Karpas-422 (cell line): ENCODE data around the gene FRMD6. TPM values are rescaled to one million over a fixed set of nuclear protein-coding genes. Genes with fewer than 3 reads are reported as not detected.

ENCODE experiments used
- DNase-seq: peaks from one replicate; pipeline ENCODE4 v3.0.0-alpha.2; 2015
- H2AFZ ChIP-seq: fragments of 200-600 bp; sonication (generic); 2 replicates; pipeline ENCODE4 v1.6.1; 2014; ENCODE audit warnings: antibody characterized with exemption, low read length, mixed read lengths
- H3K27ac ChIP-seq: fragments of 200-600 bp; sonication (generic); 2 replicates; pipeline ENCODE4 v1.5.1; 2014; ENCODE audit warnings: mild to moderate bottlenecking, low read length, moderate library complexity
- H3K27me3 ChIP-seq: fragments of 200-600 bp; sonication (generic); 2 replicates; pipeline ENCODE4 v1.6.1; 2014; ENCODE audit warnings: low read length, mixed read lengths
- H3K36me3 ChIP-seq: fragments of 200-600 bp; sonication (generic); 2 replicates; pipeline ENCODE4 v1.6.1; 2014; ENCODE audit warnings: low read length, mixed read lengths; ENCODE audit not compliant: insufficient read depth
- H3K4me1 ChIP-seq: fragments of 200-600 bp; sonication (generic); 2 replicates; pipeline ENCODE4 v1.6.1; 2014; ENCODE audit warnings: mild to moderate bottlenecking, low read length, mixed read lengths
- H3K4me2 ChIP-seq: fragments of 200-600 bp; sonication (generic); 2 replicates; pipeline ENCODE4 v1.6.1; 2014; ENCODE audit warnings: low read length, low read depth, mild to moderate bottlenecking; ENCODE audit not compliant: poor library complexity, severe bottlenecking
- H3K4me3 ChIP-seq: fragments of 200-600 bp; sonication (generic); 2 replicates; pipeline ENCODE4 v1.5.1; 2014; ENCODE audit warnings: mild to moderate bottlenecking, antibody characterized with exemption, low read length, mixed read lengths
- H3K79me2 ChIP-seq: fragments of 200-600 bp; sonication (generic); 2 replicates; pipeline ENCODE4 v1.6.1; 2014; ENCODE audit warnings: mild to moderate bottlenecking, low read length, mixed read lengths
- H3K9ac ChIP-seq: fragments of 200-600 bp; sonication (generic); 2 replicates; pipeline ENCODE4 v1.6.0; 2014; ENCODE audit warnings: low read length
- H3K9me2 ChIP-seq: fragments of 200-600 bp; sonication (generic), shearing (Covaris generic); replicated peaks from 2 replicates; pipeline ENCODE4 v1.6.0; 2014; ENCODE audit warnings: mild to moderate bottlenecking, low read length, moderate library complexity; ENCODE audit not compliant: insufficient read depth
- H3K9me3 ChIP-seq: fragments of 300-700, 200-600 bp; sonication (generic); 2 replicates; pipeline ENCODE4 v1.6.1; 2014; ENCODE audit warnings: low read length, mixed read lengths
- H4K20me1 ChIP-seq: fragments of 200-600 bp; sonication (generic); 2 replicates; pipeline ENCODE4 v1.6.1; 2014; ENCODE audit warnings: mild to moderate bottlenecking, antibody characterized with exemption, low read length, low read depth; ENCODE audit not compliant: insufficient read depth
- total RNA-seq: library from RNA; depleted of rRNA; stranded (reverse); fragments of >200 nt; shearing (Covaris generic); gene quantifications from 2 replicates; pipeline ENCODE4 v1.2.3, GENCODE V29; 2014; ENCODE audit warnings: low replicate concordance

Gene FRMD6
- total RNA-seq, 1 experiment from 2014 or later: 0.37 TPM

DNA sequence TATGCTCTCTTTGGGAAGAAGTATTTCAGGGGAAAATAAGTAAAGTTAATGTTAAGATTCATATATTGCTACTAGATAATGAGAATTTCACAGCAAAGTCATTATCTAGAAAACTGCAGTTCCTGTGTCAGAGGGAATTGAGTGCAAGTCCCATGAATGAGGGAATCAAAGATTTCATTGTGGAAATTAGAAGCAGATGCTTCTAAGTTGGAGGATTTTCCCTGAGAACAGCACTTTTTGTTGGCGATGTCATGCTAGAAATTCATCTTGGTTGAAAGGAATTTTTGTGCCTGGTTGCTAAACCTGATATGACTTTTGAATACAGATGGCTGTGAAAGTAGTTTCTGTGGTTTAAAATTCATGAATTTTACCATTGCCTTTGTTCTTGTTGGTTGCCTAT, 25.6 kb downstream of the FRMD6 start:
- Histone ChIP-seq H4K20me1 (no peaks in the 10 kb centered on the region), H3K9me3 (no peaks in the 10 kb centered on the region), H3K4me1 (no peaks in the 10 kb centered on the region), H3K9ac (no peak overlapping the region), H3K9me2 (no peaks in the 10 kb centered on the region), H3K27me3 (no peaks in the 10 kb centered on the region), H3K4me3 (no peak overlapping the region), H3K36me3 (no peaks in the 10 kb centered on the region), H3K4me2 (no peak overlapping the region), H2AFZ (no peak overlapping the region), H3K27ac (no peak overlapping the region), H3K79me2 (no peaks in the 10 kb centered on the region)
- no peak for DNase-seq

DNA sequence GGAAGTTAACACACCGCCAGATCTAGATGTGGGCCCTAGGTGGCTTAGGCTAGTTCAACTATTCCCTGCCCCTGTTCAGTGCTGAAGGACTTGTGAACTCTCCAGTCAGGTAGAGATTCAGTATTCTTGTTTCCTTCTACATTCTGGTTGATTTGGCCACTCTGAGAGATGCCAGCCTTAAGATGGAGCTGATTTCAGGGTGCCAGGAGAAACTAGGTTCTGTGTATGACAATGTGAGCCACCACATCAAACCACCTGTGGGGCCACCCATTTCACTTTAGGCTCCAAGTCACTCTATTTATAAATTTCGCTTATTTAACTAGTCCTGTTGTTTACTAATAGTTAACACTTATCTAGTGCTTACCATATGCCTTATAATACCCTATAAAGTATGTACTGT, 26.0 kb downstream of the FRMD6 start:
- no peak for DNase-seq
- Histone ChIP-seq H3K36me3 (no peaks in the 10 kb centered on the region), H3K4me3 (no peak overlapping the region), H3K27me3 (no peaks in the 10 kb centered on the region), H3K27ac (no peak overlapping the region), H3K79me2 (no peaks in the 10 kb centered on the region), H2AFZ (no peak overlapping the region), H3K4me2 (no peak overlapping the region), H3K4me1 (no peaks in the 10 kb centered on the region), H4K20me1 (no peaks in the 10 kb centered on the region), H3K9me3 (no peaks in the 10 kb centered on the region), H3K9ac (no peak overlapping the region), H3K9me2 (no peaks in the 10 kb centered on the region)

DNA sequence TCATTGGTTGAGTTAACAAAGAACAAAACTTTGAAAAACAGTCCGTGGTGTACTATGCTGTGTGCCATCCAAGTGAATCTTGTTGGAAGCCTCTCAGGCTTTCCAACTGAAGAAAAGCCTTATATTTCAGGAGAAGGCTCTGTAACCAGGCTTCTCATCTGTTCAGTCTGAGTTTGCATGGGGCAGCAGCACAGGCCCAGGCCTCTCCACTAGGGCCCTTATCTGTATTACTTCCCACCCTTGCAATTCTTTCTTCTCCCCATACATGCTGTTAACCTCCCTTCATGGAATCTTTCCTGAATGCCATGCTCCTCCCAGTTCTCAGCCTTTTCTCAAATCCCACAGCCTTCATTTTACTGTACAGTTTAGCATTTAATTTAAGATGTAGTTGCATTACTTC, 28.3 kb downstream of the FRMD6 start:
- Histone ChIP-seq H3K4me2 (no peak overlapping the region), H3K27me3 (no peaks in the 10 kb centered on the region), H4K20me1 (no peaks in the 10 kb centered on the region), H3K27ac (no peak overlapping the region), H3K4me1 (no peaks in the 10 kb centered on the region), H2AFZ (no peak overlapping the region), H3K36me3 (no peaks in the 10 kb centered on the region), H3K4me3 (no peak overlapping the region), H3K79me2 (no peaks in the 10 kb centered on the region), H3K9me2 (no peaks in the 10 kb centered on the region), H3K9me3 (no peaks in the 10 kb centered on the region), H3K9ac (no peak overlapping the region)
- no peak for DNase-seq

DNA sequence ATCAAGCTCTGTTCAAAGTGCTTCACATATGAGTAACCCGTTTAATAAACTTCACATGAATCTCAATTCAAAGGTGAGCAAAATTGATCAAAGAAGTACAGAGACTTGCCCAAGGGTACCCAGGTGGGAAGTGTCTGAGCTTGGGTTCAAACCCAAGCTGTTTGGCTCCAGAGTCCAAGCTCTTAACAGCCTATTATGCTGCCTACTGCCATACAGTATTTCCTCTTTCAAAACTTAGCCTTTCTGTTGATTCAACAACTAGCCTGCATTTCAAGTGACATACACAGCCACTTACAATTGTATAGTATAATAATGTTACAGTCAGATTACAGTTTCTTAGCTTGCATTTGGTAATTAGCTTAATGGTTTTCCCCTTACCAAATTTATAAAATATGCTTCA, 29.7 kb downstream of the FRMD6 start:
- no peak for DNase-seq
- Histone ChIP-seq H3K9me3 (no peaks in the 10 kb centered on the region), H3K27ac (no peak overlapping the region), H4K20me1 (no peaks in the 10 kb centered on the region), H3K27me3 (no peaks in the 10 kb centered on the region), H3K4me2 (no peak overlapping the region), H3K79me2 (no peaks in the 10 kb centered on the region), H3K4me3 (no peak overlapping the region), H2AFZ (no peak overlapping the region), H3K4me1 (no peaks in the 10 kb centered on the region), H3K9ac (no peak overlapping the region), H3K9me2 (no peaks in the 10 kb centered on the region), H3K36me3 (no peaks in the 10 kb centered on the region)

DNA sequence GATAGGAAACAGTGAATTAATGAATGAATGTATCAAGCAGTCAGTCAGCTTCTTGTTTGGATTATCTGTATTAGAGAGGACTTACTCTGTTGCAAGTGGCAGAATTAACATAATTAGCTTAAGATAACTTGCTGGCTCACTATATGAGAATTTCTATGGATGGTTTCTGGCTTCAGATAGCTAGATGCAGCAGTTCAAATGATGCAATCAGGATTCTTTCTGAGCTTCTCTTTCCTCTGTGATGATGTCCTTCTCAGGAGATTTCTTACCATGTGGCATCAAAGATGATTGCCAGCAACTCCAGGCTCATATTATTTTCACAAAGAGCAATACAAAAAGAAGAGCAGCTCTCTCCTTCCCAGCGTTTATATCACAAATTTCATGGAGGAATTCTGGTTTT, 30.7 kb downstream of the FRMD6 start:
- Histone ChIP-seq H3K9me2 (no peaks in the 10 kb centered on the region), H3K27ac (no peak overlapping the region), H3K4me3 (no peak overlapping the region), H3K4me1 (no peaks in the 10 kb centered on the region), H4K20me1 (no peaks in the 10 kb centered on the region), H3K36me3 (no peaks in the 10 kb centered on the region), H3K9me3 (no peaks in the 10 kb centered on the region), H3K27me3 (no peaks in the 10 kb centered on the region), H3K79me2 (no peaks in the 10 kb centered on the region), H3K4me2 (no peak overlapping the region), H2AFZ (no peak overlapping the region), H3K9ac (no peak overlapping the region)
- DNase-seq: no peak

DNA sequence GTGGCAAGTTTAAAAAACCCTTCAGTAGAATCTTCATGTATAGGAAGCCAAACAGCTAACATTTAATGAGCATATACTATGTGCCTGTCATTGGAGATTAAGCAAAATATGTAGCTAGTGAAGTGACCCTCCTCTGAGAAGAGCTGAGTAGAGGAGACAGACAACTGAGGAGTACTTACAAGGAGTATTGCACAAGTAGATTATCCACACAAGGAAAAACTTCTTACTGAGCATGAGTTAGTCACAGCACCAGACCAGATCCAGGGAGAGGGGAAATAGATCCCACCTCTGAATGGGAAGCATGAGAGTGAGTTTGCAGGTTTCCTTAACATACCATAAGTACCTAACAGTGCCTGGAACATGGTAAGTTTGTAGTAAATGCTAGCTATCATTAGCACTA, 33.0 kb downstream of the FRMD6 start:
- Histone ChIP-seq H3K79me2 (no peaks in the 10 kb centered on the region), H3K4me2 (no peak overlapping the region)

DNA sequence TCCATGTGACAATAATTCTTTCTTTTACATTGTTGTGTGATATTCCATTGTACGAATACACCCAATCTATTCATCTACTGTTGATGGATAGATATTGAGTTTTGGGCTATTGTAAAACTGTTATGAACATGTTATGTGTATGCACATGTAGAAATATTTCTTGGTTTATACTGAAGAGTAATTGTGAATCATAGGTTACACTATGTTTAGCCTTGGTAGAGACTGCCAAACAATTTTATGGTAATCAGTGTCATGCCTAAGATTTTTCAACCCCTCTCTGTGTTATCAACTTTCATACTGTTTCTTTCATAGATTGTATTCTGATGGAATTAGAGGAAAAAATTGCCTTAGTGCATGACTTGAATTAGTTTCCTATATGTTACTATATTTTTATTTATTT, 39.5 kb downstream of the FRMD6 start:
- no peak overlapping the region for H3K4me2 ChIP-seq
- no peaks in the 10 kb centered on the region for H3K4me1 ChIP-seq
- H3K79me2 ChIP-seq: no peaks in the 10 kb centered on the region
- no peaks in the 10 kb centered on the region for H3K36me3 ChIP-seq
- no peak overlapping the region for H3K9ac ChIP-seq
- peaks cover 2% of the 10 kb centered on the region; the same call in 1 of the 2 replicates for H3K27me3 ChIP-seq
- no peak overlapping the region for H3K4me3 ChIP-seq
- H4K20me1 ChIP-seq: no peaks in the 10 kb centered on the region
- DNase-seq: no peak
- H2AFZ ChIP-seq: no peak overlapping the region
- no peaks in the 10 kb centered on the region for H3K9me3 ChIP-seq
- no peaks in the 10 kb centered on the region for H3K9me2 ChIP-seq
- no peak overlapping the region for H3K27ac ChIP-seq

More for the DNA sequence above, 33.0 kb downstream of the FRMD6 start:
- Histone ChIP-seq H3K9me3 (no peaks in the 10 kb centered on the region), H3K9ac (no peak overlapping the region), H3K4me3 (no peak overlapping the region), H3K36me3 (no peaks in the 10 kb centered on the region), H2AFZ (no peak overlapping the region), H3K27me3 (no peaks in the 10 kb centered on the region), H3K27ac (no peak overlapping the region), H4K20me1 (no peaks in the 10 kb centered on the region), H3K9me2 (no peaks in the 10 kb centered on the region), H3K4me1 (no peaks in the 10 kb centered on the region)
- no peak for DNase-seq

DNA sequence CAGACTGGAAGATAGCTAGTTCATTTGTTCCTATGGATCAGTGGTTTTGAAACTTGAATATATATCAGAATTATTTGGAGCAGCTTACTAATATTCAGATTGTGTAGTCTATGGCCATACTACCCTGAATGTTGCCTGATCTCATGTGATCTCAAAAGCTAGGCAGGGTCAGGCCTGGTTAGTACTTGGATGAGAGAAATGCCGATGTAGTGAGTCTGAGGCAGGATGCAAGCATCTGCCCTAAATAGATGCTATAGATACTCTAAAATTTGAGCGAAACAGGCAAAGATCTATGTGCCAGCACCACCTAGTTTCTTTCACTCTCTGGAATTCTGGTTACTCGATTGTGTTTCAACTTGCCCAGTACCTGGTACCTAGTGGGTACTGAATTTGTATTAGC, 40.9 kb downstream of the FRMD6 start:
- Histone ChIP-seq H3K79me2 (no peaks in the 10 kb centered on the region), H3K4me1 (no peaks in the 10 kb centered on the region)

DNA sequence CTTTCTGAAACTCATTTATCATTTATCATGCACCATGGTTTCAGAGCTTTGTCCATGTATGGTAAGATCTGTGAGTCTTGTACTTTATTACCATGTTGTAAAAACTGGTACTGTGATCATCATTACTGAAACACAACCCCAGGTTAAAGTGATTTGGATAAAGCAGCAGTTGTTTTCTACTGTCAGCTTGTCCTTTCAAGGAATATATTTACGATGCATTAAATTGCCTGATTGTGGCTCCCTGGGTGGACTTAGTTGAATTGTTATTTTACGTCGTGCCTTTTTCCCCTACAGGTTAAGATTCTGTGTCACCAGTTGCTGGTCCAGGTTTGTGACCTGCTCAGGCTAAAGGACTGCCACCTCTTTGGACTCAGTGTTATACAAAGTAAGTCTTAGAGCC, 46.1 kb downstream of the FRMD6 start:
- Histone ChIP-seq H3K9me2 (no peaks in the 10 kb centered on the region), H3K9ac (no peak overlapping the region), H3K9me3 (no peaks in the 10 kb centered on the region), H3K4me2 (no peak overlapping the region), H3K79me2 (no peaks in the 10 kb centered on the region), H3K27me3 (peaks cover 2% of the 10 kb centered on the region; the same call in 1 of the 2 replicates), H3K36me3 (no peaks in the 10 kb centered on the region), H2AFZ (no peak overlapping the region), H3K4me1 (peaks cover 1% of the 10 kb centered on the region), H3K27ac (no peak overlapping the region), H3K4me3 (no peak overlapping the region), H4K20me1 (no peaks in the 10 kb centered on the region)
- DNase-seq: no peak

More for the DNA sequence above, 40.9 kb downstream of the FRMD6 start:
- Histone ChIP-seq H2AFZ (no peak overlapping the region), H3K27ac (no peak overlapping the region), H3K4me2 (no peak overlapping the region), H3K27me3 (peaks cover 2% of the 10 kb centered on the region; the same call in 1 of the 2 replicates), H3K4me3 (no peak overlapping the region), H4K20me1 (no peaks in the 10 kb centered on the region), H3K9ac (no peak overlapping the region), H3K36me3 (no peaks in the 10 kb centered on the region), H3K9me3 (no peaks in the 10 kb centered on the region), H3K9me2 (no peaks in the 10 kb centered on the region)
- DNase-seq: no peak
